Measurements from ENCODE around the gene PRKAR2B.
"Not testable (repeated sequence)": the region's sequence is repeated elsewhere in the genome, so short reads cannot be mapped to it uniquely, and the experiment has no call there.

PRKAR2B gene

DNA sequence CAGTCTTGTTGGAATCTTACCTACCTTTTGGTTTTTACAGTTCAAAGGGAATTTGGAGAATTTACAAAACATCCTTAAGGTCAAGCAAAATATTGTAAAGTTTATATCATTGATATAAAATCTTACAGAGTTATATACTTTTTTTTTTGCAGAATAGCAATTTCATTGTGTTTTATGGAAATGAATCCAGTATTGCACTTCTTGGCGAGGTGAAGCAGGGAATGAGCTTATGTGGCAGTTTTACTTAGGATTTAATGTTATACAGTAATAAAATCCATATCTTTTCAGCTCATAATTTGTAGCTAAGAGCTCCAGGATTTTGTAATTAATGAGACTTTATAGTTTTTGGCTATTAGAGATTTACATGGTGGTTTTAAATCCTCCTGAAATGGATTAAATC, 5.0 kb downstream of the PRKAR2B start:
- DNase-seq = no peak

DNA sequence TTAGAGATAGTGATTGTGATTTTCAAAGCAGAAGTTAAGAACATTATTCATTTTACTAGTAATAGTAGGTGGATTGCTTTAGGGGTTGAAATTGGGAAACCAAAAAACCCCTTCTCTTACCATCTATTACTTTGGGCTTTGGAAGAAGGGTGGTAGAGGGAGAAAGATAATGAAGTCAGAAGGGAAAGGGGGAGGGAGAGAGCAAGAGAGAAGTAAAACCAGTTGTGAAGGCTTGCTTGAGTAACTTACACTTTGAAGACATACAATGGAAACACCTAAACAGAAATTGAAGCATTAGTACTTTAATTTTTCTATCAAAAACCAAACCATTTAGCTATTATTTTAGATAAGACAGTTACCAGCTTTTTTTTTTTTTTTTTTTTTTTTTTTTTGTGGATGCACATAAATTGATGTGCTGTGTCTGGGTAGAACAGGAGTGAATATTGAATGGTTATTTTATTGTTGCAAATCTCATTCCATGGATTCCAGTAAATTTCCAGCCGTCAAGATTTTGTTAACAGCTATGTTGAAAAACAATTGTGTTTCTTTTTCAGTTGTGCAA, 5.5 kb downstream of the PRKAR2B start:
- no peak for DNase-seq

GRCh38 chr7:107051376-107051775, 6.9 kb downstream of the PRKAR2B start:
- DNase-seq = no peak

- not testable (repeated sequence) for DNase-seq
Observed at GRCh38 chr7:107054965-107055364, 10.5 kb downstream of the PRKAR2B start.

DNA sequence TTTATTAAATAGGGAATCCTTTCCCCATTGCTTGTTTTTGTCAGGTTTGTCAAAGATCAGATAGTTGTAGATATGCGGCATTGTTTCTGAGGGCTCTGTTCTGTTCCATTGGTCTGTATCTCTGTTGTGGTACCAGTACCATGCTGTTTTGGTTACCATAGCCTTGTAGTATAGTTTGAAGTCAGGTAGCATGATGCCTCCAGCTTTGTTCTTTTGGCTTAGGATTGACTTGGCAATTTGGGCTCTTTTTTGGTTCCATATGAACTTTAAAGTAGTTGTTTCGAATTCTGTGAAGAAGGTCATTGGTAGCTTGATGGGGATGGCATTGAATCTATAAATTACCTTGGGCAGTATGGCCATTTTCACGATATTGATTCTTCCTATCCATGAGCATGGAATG, 11.6 kb downstream of the PRKAR2B start:
- DNase-seq = not testable (repeated sequence)

DNA sequence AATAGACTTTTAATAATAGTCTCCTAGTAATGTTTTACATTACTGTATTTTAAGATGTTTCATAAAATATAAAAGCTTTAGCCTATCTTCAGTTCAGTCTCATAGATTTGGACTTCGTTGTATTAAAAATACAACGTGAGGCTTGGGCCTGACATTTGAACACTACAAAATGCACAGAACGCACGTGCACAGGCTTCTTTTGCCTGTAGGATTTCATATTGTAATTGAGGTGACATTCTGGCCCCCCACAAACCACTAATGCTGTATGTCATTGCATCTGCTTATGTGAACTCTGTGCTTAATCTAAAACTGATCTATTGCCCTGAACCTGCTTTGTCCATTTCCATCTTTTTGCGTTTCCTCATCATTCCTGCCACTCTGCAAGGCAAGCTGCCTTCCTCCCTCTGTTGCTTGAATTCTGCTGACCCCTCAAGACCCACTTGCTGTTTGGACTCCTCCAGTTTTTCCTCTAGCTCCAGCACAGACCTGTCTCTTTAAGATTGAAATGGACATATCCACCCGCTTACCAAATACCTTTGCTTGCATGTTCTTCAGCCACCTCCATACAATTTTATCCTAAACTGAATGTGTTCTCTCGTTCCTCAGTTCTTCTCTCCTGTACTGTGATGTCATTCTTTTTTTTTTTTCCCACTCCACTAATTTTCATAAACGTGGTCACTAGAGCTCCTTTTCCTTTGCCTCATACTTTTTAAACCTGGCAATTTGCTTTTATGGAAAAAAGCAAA, 12.4 kb downstream of the PRKAR2B start:
- no peak for DNase-seq

DNA sequence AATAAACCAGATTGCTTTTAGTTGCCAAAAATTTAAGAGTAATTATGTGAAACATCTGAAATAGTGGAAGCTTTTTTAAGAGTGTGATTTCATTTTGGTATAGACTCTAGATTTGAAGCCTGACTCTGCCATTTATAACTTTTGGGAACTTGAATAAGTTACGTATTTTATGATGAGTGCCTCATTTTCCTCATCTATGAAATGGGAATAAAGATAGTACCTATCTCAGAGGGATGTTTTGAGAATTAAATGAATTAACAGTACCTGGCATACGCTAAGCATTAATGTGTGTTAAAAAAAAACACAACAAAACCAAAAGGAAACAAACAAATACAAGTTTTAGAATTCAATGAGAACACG, 12.9 kb downstream of the PRKAR2B start:
- DNase-seq = no peak

DNA sequence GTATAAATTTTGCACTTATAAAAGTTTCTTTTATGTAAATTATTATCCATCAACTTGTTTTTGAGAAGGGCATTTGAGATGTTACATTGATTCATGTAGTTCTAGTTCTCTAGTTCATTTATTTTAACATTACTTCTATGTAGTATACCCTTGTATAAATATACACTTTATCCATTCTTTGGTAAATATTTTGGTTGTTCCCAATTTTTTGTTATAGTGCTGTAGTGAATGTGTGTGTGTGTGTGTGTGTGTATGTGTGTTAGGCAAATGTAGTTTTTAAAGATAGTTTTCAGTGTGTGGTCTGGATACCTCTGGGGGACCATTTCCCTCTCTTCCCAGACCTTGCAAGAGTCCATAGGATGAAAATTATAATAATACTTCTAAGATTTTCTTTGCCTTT, 15.0 kb downstream of the PRKAR2B start:
- DNase-seq = no peak

- no peak for DNase-seq
Observed at GRCh38 chr7:107063245-107064120, 19.0 kb downstream of the PRKAR2B start.

DNA sequence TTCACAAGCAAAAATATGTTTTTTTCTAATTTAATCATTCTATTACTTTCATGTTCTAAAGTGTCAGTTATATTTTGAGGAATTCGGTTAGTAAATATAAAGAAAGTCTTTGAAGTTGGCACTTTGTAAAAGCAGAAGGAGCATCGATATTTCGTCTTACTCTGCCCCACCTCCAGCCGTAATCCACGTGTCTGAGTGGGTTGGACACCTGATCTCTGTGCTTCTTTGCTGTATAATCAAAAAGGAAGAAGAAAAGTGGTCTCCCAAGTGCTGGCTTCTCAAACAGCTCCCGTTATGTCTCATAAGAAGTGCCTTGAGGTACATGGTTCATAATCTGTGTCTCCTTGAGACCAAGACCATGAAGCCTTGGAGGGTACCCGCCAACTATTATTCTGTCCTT, 19.8 kb downstream of the PRKAR2B start:
- DNase-seq = no peak

GRCh38 chr7:107065929-107066247, 21.4 kb downstream of the PRKAR2B start:
- no peak for DNase-seq

- no peak for DNase-seq
Observed at GRCh38 chr7:107068156-107068555, 23.7 kb downstream of the PRKAR2B start.

GRCh38 chr7:107069457-107069856, 25.0 kb downstream of the PRKAR2B start:
- no peak for DNase-seq

GRCh38 chr7:107070710-107071109, 26.2 kb downstream of the PRKAR2B start:
- DNase-seq = no peak

GRCh38 chr7:107071129-107071528, 26.6 kb downstream of the PRKAR2B start:
- DNase-seq = no peak

GRCh38 chr7:107072133-107072532, 27.6 kb downstream of the PRKAR2B start:
- no peak for DNase-seq

DNA sequence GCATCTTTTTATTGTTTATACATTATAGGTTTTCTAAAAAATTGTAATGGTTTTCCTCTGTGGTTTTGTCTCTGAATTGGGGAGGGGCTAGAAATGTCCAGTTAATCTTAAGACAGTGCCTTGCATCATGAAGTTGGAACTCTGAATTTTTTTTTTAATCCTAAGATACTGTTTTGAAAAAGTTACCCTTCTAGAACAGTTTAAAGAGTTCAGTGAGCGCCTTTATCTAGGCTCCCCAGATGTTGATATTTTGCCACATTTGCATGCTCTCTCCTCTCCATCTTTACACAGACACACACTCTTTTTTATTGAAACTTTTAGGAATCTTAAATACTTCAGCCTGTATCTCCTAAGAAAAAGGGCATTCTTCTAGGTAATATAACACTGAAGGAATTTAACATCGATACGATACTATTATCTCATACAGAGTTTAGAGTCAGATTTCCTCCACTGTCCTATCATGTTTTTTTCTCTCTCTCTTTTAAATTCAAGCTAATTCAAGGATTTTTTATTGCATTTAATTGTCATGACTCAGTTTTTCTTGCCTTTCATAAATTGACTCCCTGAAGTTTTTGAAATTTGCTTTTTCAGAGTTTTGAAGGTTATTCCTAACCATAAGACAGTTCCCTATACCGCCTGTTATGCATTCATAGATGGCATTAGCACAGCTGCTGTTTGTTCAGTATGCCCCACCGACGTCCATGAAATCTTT, 31.5 kb downstream of the PRKAR2B start:
- DNase-seq = no peak

GRCh38 chr7:107076781-107077698, 32.5 kb downstream of the PRKAR2B start:
- DNase-seq = no peak

DNA sequence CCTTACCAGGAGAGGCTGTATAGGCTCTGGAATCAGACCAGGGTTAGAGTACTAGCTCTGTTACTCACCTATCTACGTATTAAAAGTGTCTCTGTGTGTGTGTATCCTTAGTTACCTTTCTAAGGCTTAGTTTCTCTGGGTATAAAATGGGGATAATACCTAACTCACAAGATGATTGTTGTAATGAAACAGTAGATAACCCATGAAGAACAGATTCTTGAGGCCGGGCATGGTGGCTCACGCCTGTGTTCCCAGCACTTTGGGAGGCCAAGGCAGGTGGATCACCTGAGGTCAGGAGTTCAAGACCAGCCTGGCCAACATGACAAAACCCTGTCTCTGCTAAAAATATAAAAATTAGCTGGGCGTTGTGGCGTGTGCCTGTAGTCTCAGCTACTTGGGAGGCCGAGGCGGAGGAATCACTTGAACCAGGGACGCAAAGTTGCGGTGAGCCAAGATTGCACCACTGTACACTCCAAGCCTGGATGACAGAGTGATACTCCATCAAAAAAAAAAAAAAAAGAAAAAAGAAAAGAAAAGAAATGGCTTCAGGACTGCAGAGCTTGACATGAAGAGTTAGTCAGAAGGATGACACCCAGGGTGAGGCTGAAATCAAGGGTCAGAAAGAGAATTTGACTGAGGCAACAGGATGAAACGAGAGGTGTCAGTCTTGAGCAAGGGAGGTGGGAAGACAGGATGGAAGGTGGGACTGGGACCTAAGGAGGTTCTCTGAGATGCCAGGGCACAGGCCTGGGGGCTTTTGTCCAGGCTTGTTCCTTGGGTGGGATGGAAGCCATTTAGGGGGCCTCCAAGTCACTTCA, 33.4 kb downstream of the PRKAR2B start:
- no peak for DNase-seq

GRCh38 chr7:107078517-107078966, 34.0 kb downstream of the PRKAR2B start:
- DNase-seq = no peak

GRCh38 chr7:107079212-107079940, 34.9 kb downstream of the PRKAR2B start:
- no peak for DNase-seq
